Activated CD4-positive, alpha-beta memory T cell treated with anti-CD3 and anti-CD28 coated beads for 36 hours (primary cell): ENCODE measurements around the gene FAM53B. TPM values are rescaled to one million over a fixed set of nuclear protein-coding genes. Genes with fewer than 3 reads are reported as not detected.

Experiments used
- CTCF ChIA-PET: fragments of 350-600 bp; sonication (Branson Sonifier 250); formaldehyde crosslinking; loops from one replicate; lab custom pipeline; 2021; ENCODE audit warnings: antibody characterized with exemption, inconsistent platforms; lab: Charles Lee
- POLR2A ChIA-PET: fragments of 350-600 bp; sonication (Branson Sonifier 250); formaldehyde crosslinking; loops from one replicate; lab custom pipeline; 2021; ENCODE audit warnings: antibody characterized with exemption; lab: Charles Lee
- DNase-seq: peaks from one replicate; pipeline ENCODE4 v3.0.0-alpha.2; 2020
- H3K27ac Mint-ChIP-seq: one replicate; pipeline ENCODE4 v1.8.0; 2021; ENCODE audit warnings: mixed read lengths
- H3K27me3 Mint-ChIP-seq: one replicate; pipeline ENCODE4 v1.8.0; 2021; ENCODE audit warnings: mixed read lengths
- H3K36me3 Mint-ChIP-seq: one replicate; pipeline ENCODE4 v1.8.0; 2021; ENCODE audit warnings: mixed read lengths
- H3K4me1 Mint-ChIP-seq: one replicate; pipeline ENCODE4 v1.8.0; 2021; ENCODE audit warnings: low read depth, mixed read lengths
- H3K4me3 Mint-ChIP-seq: one replicate; pipeline ENCODE4 v1.8.0; 2021; ENCODE audit warnings: mild to moderate bottlenecking, mixed read lengths
- H3K9me3 Mint-ChIP-seq: one replicate; pipeline ENCODE4 v1.8.0; 2021; ENCODE audit warnings: mixed read lengths
- intact Hi-C: fragments of 100-400 bp; cut with micrococcal nuclease; formaldehyde crosslinking; loops from one replicate; pipeline ENCODE4 v1.15.1; 2023
- total RNA-seq, 2 experiments: library from RNA; stranded (reverse); gene quantifications; one replicate each; pipeline ENCODE4 v1.2.3, GENCODE V29; 2021

FAM53B gene
- total RNA-seq, 2 experiments from 2014 or later: 25.3 to 25.5 TPM

GRCh38 chr10:124657806-124658205 lies 86.4 kb downstream of the FAM53B start:
- no peaks in the 10 kb centered on the region for H3K27me3 Mint-ChIP-seq
- POLR2A ChIA-PET: interaction anchor here (1.2 kb wide), 2 partner anchors 21 to 61 kb away, joined by 3 to 4 read pairs; no protein-coding TSS in a partner anchor
- intact Hi-C loops: no loop called here

GRCh38 chr10:124656541-124656940 lies 87.6 kb downstream of the FAM53B start:
- no peak overlapping the region for H3K4me3 Mint-ChIP-seq
- peaks cover 81% of the 10 kb centered on the region for H3K4me1 Mint-ChIP-seq
- ChIA-PET CTCF (interaction anchor here (4.6 kb wide), 1 partner anchor 8 kb away, joined by 30 read pairs; no protein-coding TSS in a partner anchor), POLR2A (no interaction called here)
- H3K9me3 Mint-ChIP-seq: no peaks in the 10 kb centered on the region
- H3K27me3 Mint-ChIP-seq: no peaks in the 10 kb centered on the region
- H3K27ac Mint-ChIP-seq: peak overlapping the region; percentile 4
- intact Hi-C loops: no loop called here
- H3K36me3 Mint-ChIP-seq: peaks cover 7% of the 10 kb centered on the region
- DNase-seq: no peak

More at GRCh38 chr10:124657806-124658205, 86.4 kb downstream of the FAM53B start:
- Mint-ChIP-seq H3K4me3 (peak overlapping the region; percentile 12), H3K9me3 (no peaks in the 10 kb centered on the region), H3K27ac (peak overlapping the region; percentile 79), H3K36me3 (peaks cover 7% of the 10 kb centered on the region), H3K4me1 (peaks cover 72% of the 10 kb centered on the region)
- DNase-seq: peak; percentile 58
- CTCF ChIA-PET: interaction anchor here (0.7 to 4.6 kb wide), 4 partner anchors 9 to 84 kb away, joined by 3 to 30 read pairs (median 16); no protein-coding TSS in a partner anchor

DNA sequence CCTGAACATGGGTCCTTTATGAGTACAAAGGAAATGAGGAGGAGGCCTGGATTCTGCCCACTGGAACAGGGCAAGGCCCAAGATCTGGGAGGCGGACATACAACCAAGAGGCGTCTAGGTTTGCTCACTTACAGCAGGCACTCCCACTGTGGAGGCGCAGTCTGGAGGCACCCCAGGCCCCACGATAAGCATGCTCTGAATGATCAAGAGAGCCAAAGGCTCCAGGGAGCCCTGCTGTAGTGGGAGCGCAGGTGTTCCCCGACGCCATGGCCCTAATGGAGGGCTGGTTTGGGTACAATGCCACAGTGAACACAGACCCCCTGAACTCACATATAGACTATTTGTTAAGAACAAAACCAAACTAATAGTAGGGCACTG lies 88.1 kb downstream of the FAM53B start:
- H3K27me3 Mint-ChIP-seq: no peaks in the 10 kb centered on the region
- intact Hi-C loops: no loop called here
- ChIA-PET POLR2A (no interaction called here), CTCF (no interaction called here)
- no peak for DNase-seq
- peak overlapping the region; percentile 4 for H3K27ac Mint-ChIP-seq
- H3K4me3 Mint-ChIP-seq: no peak overlapping the region
- no peaks in the 10 kb centered on the region for H3K9me3 Mint-ChIP-seq
- H3K4me1 Mint-ChIP-seq: peaks cover 84% of the 10 kb centered on the region
- H3K36me3 Mint-ChIP-seq: peaks cover 7% of the 10 kb centered on the region

- Mint-ChIP-seq H3K27ac (peak overlapping the region; percentile 74), H3K4me3 (no peak overlapping the region), H3K27me3 (no peaks in the 10 kb centered on the region), H3K36me3 (peaks cover 6% of the 10 kb centered on the region), H3K9me3 (no peaks in the 10 kb centered on the region), H3K4me1 (peaks cover 88% of the 10 kb centered on the region)
- CTCF ChIA-PET: interaction anchor here (0.8 to 1.4 kb wide), 4 partner anchors 18 to 86 kb away, joined by 3 to 6 read pairs (median 4); no protein-coding TSS in a partner anchor
- DNase-seq: no peak
- intact Hi-C loops: no loop called here
- POLR2A ChIA-PET: interaction anchor here (1.2 to 1.3 kb wide), 2 partner anchors 39 to 63 kb away, joined by 3 to 4 read pairs; no protein-coding TSS in a partner anchor
Observed at GRCh38 chr10:124655191-124656112, 88.7 kb downstream of the FAM53B start.

DNA sequence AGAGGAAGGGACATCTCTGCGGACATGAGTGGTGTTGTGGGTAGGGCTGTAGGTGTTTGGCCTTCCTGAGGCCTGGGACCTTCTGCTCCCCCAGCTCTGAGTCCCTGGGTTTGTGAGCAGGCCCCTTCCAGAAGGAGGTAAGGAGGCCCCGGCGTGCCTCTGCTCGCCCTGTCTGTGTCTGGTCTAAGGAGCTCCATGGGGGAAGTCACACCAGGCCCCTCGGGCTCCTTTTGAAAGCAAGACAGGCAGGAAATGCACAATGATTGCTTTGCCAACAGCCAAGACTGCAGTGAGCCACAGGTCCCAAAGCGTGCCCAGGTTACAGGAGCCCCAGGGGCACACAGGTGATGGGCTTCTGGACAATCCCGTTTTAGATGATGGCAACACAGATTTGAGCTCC lies 89.5 kb downstream of the FAM53B start:
- Mint-ChIP-seq H3K9me3 (no peaks in the 10 kb centered on the region), H3K4me1 (peaks cover 88% of the 10 kb centered on the region), H3K4me3 (no peak overlapping the region), H3K36me3 (peaks cover 5% of the 10 kb centered on the region), H3K27ac (peak overlapping the region; percentile 74), H3K27me3 (no peaks in the 10 kb centered on the region)
- intact Hi-C loops: no loop called here
- CTCF ChIA-PET: interaction anchor here (0.8 to 1.4 kb wide), 4 partner anchors 17 to 87 kb away, joined by 3 to 6 read pairs (median 4); no protein-coding TSS in a partner anchor
- POLR2A ChIA-PET: interaction anchor here (1.2 to 1.3 kb wide), 2 partner anchors 40 to 64 kb away, joined by 3 to 4 read pairs; no protein-coding TSS in a partner anchor
- DNase-seq: peak; percentile 22

GRCh38 chr10:124653811-124654651 lies 90.1 kb downstream of the FAM53B start:
- intact Hi-C loops: no loop called here
- POLR2A ChIA-PET: interaction anchor here (1.2 kb wide), 1 partner anchor 40 kb away, joined by 3 read pairs; no protein-coding TSS in a partner anchor
- no peak for DNase-seq
- peaks cover 88% of the 10 kb centered on the region for H3K4me1 Mint-ChIP-seq
- no peak overlapping the region for H3K27ac Mint-ChIP-seq
- CTCF ChIA-PET: interaction anchor here (1.0 to 1.4 kb wide), 2 partner anchors 17 to 88 kb away, joined by 3 to 6 read pairs; no protein-coding TSS in a partner anchor
- peaks cover 6% of the 10 kb centered on the region for H3K36me3 Mint-ChIP-seq
- H3K9me3 Mint-ChIP-seq: no peaks in the 10 kb centered on the region
- H3K27me3 Mint-ChIP-seq: no peaks in the 10 kb centered on the region
- no peak overlapping the region for H3K4me3 Mint-ChIP-seq

GRCh38 chr10:124653311-124653710 lies 90.9 kb downstream of the FAM53B start:
- DNase-seq: no peak
- no peaks in the 10 kb centered on the region for H3K27me3 Mint-ChIP-seq
- peaks cover 88% of the 10 kb centered on the region for H3K4me1 Mint-ChIP-seq
- peaks cover 6% of the 10 kb centered on the region for H3K36me3 Mint-ChIP-seq
- POLR2A ChIA-PET: no interaction called here
- H3K9me3 Mint-ChIP-seq: no peaks in the 10 kb centered on the region
- H3K4me3 Mint-ChIP-seq: no peak overlapping the region
- H3K27ac Mint-ChIP-seq: no peak overlapping the region
- intact Hi-C loops: no loop called here
- CTCF ChIA-PET: interaction anchor here (0.6 to 0.9 kb wide), 2 partner anchors 26 to 88 kb away, joined by 3 to 4 read pairs; no protein-coding TSS in a partner anchor

GRCh38 chr10:124652701-124653100 lies 91.5 kb downstream of the FAM53B start:
- ChIA-PET POLR2A (no interaction called here), CTCF (interaction anchor here (0.6 to 0.9 kb wide), 2 partner anchors 25 to 89 kb away, joined by 3 to 4 read pairs; no protein-coding TSS in a partner anchor)
- Mint-ChIP-seq H3K4me3 (no peak overlapping the region), H3K4me1 (peaks cover 88% of the 10 kb centered on the region), H3K27ac (peak overlapping the region; percentile 13), H3K9me3 (no peaks in the 10 kb centered on the region), H3K36me3 (peaks cover 5% of the 10 kb centered on the region), H3K27me3 (no peaks in the 10 kb centered on the region)
- intact Hi-C loops: no loop called here
- DNase-seq: no peak

- Mint-ChIP-seq H3K36me3 (peaks cover 2% of the 10 kb centered on the region), H3K9me3 (no peaks in the 10 kb centered on the region), H3K27me3 (no peaks in the 10 kb centered on the region), H3K27ac (peak overlapping the region; percentile 76), H3K4me3 (no peak overlapping the region), H3K4me1 (peaks cover 88% of the 10 kb centered on the region)
- DNase-seq: no peak
- intact Hi-C loops: no loop called here
- POLR2A ChIA-PET: no interaction called here
- CTCF ChIA-PET: no interaction called here
Observed at GRCh38 chr10:124652200-124652599, 92.0 kb downstream of the FAM53B start.

DNA sequence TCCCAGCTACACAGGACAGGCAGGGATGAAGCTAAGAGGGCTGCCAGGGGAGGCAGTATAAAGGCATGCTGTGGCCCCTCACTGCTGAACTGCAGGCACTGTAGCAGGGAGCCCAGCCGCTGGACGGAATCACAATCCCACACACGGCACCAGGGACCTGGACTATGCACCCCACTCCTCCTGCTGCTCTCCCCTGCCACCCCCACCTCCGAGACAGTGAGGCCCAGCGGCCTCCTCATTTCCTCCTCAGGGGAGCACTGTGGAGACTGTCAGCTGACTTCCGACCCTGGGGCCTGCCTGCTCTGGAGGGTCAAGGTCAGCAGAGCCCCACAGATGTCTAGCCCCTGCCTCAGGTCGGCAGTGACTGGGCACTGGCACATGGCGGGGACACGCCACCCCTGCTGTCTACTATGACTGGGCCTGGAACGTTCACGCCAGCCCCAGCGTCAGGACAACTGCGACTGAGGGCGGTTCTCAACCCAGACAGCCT lies 92.7 kb downstream of the FAM53B start:
- intact Hi-C loops: loop anchor here (2.0 kb wide), 1 partner anchor 81 kb away; no protein-coding TSS in a partner anchor
- Mint-ChIP-seq H3K9me3 (no peaks in the 10 kb centered on the region), H3K4me1 (peaks cover 92% of the 10 kb centered on the region), H3K27me3 (no peaks in the 10 kb centered on the region), H3K4me3 (no peak overlapping the region), H3K36me3 (peaks cover 2% of the 10 kb centered on the region), H3K27ac (peak overlapping the region; percentile 76)
- ChIA-PET CTCF (interaction anchor here (3.2 to 5.7 kb wide), 4 partner anchors 7 to 90 kb away, joined by 20 to 39 read pairs (median 28); no protein-coding TSS in a partner anchor), POLR2A (interaction anchor here (1.2 to 3.1 kb wide), 4 partner anchors 24 to 78 kb away, joined by 4 to 20 read pairs (median 8); no protein-coding TSS in a partner anchor)
- DNase-seq: no peak
